HG02840 (cell line): ENCODE data around the gene PIH1D2.
A peak's percentile ranks its signal among the peaks of the same experiment; 100 is the strongest.
"Not testable (repeated sequence)": the region's sequence is repeated elsewhere in the genome, so short reads cannot be mapped to it uniquely, and the experiment has no call there.

Experiments used
- ATAC-seq: cut with Tn5 transposase; IDR thresholded peaks from one replicate; pipeline ENCODE4 v1.9.1; 2021; ENCODE audit warnings: mild to moderate bottlenecking, moderate library complexity, moderate number of reproducible peaks; ENCODE audit not compliant: unreplicated experiment, low FRiP score

Gene PIH1D2

DNA sequence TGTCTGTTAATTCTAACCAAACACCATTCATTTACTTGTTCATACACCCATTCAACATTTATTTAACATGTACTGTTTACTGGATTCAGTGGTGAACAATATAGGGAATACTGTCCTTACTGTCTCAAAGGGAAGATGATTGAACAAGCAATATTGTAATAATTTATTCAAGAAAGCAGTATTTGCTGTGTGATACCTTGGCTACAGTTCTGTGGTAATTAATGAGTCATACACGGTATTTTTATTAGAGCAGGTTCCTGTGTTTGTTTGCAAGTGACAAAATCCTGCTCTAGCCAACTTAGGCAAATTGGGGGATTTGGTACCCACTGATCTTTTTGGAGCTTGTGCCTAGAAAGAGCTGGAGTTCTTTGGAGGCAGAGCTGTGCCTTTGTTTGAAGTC, 15.7 kb downstream of the PIH1D2 start:
- ATAC-seq = no peak

DNA sequence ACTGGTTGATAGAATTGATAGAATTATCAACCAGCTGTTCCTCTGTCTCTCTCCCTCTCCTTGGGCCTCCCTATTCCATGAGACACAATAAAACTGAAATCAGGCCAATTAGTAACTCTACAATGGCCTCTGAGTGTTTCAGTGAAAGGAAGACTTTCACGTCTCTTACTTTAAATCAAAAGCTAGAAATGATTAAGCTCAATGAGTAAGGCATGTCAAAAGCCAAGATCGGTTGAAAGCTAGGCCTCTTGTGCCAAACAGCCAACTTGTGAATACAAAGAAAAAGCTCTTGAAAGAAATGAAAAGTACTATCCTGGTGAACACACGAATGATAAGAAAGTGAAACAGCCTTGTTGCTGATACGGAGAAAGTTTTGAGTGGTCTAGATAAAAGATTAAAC, 16.6 kb downstream of the PIH1D2 start:
- no peak for ATAC-seq

DNA sequence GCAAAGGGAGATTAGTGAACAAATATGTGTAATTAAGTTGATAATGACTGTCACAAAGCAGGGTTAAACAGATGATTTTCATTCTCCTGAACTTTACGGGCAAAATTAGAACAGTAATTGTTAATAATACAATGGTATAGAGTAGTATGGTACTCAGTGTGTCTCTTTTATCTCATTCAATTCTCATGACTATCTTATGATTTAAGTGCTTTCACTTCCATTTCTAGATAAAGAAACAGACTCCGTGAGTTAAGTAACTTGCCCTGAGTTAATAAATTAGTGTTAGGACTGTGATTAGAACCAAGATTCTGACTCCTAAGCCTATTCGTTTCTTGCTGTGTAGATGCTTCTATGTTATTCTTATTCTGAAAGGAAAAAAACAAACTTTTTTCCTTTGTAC, 22.0 kb downstream of the PIH1D2 start:
- ATAC-seq = no peak

DNA sequence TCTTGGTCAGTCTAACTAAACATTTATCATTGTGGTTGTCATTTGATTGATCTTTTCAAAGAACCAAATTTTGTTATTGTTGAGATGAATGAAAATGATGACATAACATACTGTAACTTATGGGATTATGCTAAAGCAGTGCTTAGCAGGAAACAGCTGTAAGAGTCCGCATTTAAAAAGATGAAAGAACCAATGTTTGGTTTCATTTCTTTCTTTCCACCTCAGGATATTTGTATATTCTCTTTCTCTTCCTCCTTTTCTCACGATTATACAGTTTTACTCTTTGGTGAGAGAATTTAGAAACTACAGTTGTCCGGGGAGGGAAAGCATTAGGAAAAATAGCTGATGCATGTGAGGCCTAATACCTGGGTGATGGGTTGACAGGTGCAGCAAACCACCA, 23.1 kb downstream of the PIH1D2 start:
- peak; percentile 78 for ATAC-seq

DNA sequence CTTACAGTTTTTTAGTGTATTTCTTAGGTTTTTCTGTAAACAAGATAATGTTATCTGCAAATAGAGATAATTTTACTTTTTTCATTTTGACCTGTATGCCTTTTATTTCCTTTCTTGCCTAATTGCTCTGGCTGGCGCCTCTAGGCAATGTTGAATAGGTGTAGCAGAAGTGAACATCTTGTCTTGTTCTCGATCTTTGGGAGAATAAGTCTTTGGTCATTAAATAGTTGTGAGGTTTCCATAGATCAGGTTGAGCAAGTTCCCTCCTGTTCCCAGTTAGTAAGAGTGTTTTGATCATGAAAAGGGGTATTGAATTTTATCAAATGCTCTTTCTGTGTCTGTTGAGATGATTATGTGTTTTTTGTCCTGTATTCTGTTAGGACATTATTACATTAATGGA, 24.0 kb downstream of the PIH1D2 start:
- ATAC-seq = no peak

DNA sequence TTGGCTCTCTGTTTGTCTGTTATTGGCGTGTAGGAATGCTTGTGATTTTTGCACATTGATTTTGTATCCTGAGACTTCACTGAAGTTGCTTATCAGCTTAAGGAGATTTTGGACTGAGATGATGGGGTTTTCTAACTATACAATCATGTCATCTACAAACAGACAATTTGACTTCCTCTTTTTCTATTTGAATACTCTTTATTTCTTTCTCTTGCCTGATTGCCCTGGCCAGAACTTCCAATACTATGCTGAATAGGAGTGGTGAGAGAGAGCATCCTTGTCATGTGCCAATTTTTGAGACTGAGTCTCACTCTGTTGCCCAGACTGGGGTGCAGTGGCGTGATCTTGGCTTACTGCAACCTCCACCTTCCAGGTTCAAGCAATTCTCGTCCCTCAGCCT, 25.6 kb downstream of the PIH1D2 start:
- ATAC-seq = not testable (repeated sequence)

DNA sequence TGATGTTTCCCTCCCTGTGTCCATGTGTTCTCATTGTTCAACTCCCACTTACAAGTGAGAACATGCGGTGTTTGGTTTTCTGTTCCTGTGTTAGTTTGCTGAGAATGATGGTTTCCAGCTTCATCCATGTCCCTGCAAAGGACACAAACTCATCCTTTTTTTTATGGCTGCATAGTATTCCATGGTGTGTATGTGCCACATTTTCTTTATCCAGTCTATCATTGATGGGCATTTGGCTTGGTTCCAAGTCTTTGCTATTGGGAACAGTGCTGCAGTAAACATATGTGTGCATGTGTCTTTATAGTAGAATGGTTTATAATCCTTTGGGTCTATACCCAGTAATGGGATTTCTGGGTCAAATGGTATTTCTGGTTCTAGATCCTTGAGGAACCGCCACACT, 27.2 kb downstream of the PIH1D2 start:
- not testable (repeated sequence) for ATAC-seq

DNA sequence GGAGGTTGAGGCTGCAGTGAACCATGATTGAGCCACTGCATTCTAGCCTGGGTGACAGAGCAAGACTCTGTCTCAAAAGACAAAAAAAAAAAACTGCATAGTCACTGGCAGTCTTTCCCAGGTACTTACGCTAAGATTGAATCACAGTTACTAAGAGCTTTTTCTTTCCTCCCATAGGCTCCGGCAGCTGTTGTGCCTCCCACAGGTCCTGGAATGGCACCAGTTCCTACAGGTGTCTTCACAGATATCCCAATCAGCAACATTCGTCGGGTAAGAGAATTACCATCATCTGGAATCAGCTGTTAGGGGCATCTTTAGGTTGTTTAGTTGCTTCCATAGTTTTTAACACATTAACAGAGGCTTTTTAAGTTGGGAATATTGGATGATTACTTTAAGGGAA, 28.9 kb downstream of the PIH1D2 start:
- no peak for ATAC-seq

DNA sequence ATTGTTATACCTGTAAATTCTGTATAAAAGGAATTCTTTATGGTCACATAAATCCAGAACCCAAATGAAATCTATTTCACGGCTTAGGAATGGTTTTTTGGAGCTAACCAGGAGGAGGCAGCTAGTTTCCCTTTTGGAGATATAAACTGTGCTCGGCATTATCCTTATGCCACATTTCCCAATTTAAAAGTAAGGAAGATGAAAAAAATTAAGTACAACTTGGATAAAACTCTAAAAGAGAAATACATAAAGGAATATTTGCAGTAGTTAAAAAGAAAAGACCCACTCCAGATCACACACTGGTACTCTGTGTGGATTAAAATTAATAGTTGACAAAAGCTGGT, 30.9 kb downstream of the PIH1D2 start:
- no peak for ATAC-seq

DNA sequence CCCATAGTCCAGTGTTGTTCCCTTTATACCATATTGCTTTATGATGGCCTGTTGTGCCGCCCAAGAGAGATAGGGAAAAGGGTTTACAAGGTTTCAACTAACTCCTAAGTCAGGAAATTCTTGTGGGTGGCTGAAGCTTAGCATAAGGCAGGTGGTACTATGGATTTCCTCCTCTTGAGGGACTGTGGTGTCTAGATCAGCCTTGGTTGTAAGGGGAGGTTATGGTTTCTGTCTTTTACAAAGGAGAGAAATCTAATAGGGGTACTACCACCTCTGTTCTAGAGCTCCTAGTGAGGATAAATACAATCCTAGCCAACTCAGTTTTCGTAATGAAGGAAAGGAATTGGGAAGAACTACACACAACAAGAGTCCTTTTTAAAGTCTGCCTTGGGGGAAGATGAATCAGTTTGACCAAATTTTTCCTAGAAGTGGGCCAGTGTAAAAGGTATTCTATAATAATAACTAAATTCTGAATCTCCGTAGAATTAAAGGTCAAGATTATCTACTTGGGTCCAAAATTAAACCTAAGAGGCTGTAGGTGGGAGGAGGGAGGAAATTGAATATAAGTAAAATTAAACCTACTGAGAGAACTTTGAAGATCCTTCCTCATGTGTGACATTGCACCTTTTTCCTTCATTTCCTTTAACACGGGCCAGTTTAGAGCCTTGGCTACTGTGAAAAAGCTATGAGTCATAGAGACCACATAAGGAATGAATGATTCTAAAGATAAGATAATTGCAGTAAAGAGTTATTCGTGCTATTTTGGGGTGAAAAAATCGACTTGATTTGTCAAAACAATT, 31.5 kb downstream of the PIH1D2 start:
- no peak for ATAC-seq

DNA sequence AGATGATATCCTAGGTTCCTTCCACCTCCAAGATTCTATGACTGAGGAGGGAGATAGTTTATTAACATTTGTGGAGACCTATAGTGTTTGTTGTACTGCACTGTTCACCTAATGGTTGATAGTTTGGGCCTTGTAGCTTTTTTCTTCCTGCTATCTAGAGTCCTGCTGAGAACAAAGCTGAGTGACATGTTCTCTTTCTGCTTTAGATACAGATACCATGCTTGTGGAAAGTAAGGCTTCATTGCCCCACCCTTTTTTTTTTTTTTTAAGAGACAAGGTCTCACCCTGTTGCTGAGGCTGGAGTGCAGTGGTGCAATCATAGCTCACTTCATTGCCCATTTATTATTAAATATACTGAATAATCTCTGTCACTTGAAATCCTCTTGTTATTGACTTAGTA, 36.3 kb downstream of the PIH1D2 start:
- ATAC-seq = no peak

DNA sequence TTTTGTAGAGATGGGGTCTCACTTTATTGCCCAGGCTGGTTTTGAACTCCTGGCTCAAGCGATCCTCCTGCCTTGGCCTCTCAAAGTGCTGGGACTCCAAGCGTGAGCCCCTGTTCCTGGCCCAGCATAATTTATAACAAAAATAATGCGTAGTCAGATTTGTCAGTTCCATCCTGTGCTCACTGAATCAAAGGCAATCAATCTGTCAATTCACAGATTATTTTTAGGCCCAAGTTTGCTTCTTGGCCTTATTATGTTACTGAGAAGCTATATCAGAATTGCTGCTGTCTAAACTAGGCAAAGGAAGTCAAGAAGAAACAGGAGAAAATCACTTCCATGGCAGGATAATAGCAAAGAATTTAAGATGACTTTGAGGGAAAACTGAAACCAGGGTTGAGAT, 39.9 kb downstream of the PIH1D2 start:
- no peak for ATAC-seq

DNA sequence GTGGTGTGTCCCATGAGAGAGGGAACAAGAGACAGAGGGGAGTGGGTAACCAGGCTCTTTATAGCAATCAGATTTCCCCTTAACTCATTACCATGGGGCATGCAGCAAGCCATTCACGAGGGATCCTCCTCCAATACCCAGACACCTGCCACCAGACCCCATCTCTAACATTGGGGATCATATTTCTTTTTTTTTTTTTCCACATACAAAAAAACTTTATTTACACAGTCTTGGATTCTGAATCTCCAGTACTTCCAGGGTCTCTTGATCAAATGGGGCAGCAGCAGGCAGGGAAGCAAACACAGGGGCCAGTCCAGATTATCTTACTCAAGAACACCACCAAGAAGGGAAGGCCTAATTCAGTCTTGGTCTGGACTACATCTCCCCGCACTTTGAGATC, 44.4 kb downstream of the PIH1D2 start:
- no peak for ATAC-seq

DNA sequence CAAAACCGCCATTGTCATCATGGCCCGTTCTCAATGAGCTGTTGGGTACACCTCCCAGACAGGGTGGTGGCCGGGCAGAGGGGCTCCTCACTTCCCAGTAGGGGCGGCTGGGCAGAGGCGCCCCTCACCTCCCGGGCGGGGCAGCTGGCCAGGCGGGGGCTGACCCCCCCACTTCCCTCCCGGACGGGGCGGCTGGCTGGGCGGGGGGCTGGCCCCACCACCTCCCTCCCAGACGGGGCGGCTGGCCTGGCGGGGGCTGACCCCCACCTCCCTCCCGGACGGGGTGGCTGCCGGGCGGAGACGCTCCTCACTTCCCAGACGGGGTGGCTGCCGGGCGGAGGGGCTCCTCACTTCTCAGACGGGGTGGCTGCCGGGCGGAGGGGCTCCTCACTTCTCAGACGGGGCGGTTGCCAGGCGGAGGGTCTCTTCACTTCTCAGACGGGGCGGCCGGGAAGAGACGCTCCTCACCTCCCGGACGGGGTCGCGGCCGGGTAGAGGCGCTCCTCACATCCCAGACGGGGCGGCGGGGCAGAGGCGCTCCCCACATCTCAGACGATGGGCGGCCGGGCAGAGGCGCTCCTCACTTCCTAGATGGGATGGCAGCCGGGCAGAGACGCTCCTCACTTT, 46.9 kb downstream of the PIH1D2 start:
- not testable (repeated sequence) for ATAC-seq

DNA sequence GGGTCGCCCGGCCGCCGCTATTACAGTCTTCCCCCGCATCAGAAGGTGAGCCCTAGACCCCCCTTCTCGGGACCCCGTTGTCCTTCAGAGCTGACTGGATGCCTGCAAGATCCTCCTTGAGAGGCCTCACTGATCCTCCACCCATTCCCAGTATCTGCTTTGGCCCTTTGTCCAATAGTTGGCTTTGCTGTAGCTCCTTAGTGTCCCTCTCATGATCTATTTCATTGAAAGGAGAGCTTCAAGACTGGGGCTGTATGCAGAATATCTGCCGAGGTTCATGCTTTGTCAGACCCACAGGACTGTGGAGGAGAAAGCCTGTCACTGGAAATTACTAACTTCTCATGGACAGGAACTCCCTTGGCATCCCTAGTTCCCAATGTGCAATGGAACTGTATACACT, 48.1 kb downstream of the PIH1D2 start:
- peak; percentile 12 for ATAC-seq

DNA sequence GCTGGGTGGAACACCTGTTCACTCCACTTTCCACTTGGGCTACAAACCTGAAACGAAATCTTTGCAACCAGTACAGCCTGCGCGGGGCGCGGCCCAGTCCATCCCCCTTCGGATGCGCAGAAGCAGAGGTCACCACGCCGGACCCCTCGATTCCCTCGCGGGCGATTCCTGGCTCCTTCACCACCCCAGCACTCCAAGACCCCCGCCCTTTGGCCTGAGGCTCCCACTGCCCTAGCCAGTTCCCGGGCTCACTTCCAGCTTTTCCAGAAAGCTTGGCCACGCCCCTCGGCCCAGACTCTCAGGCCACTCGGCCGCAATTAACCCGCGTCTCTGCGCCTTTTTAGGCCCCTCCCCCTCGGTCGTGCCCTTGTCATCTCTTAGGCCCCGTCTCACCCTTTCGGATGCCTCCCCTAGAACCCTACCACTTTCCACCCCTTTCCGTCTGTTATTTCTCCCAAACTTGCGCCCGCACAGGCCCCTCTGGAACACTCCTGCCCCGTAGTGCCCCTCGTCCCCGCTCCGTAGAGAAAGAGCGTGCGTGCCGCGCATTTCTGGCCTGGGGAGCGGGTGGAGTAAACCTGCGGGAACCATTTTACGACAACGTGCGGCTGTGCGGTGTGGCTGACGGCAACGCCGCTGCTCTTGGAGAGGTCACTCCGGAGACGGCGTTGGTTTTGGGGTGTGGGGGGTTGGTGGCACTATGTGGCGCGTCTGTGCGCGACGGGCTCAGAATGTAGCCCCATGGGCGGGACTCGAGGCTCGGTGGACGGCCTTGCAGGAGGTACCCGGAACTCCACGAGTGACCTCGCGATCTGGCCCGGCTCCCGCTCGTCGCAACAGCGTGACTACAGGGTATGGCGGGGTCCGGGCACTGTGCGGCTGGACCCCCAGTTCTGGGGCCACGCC, 48.8 kb downstream of the PIH1D2 start, which contains the start of gene DLAT:
Gene DLAT, plus strand, starts transcription at position 636 of the 906 bp plus-strand sequence. Its CDS starts 65 bp downstream, at position 701.
- peak; percentile 67 for ATAC-seq

DNA sequence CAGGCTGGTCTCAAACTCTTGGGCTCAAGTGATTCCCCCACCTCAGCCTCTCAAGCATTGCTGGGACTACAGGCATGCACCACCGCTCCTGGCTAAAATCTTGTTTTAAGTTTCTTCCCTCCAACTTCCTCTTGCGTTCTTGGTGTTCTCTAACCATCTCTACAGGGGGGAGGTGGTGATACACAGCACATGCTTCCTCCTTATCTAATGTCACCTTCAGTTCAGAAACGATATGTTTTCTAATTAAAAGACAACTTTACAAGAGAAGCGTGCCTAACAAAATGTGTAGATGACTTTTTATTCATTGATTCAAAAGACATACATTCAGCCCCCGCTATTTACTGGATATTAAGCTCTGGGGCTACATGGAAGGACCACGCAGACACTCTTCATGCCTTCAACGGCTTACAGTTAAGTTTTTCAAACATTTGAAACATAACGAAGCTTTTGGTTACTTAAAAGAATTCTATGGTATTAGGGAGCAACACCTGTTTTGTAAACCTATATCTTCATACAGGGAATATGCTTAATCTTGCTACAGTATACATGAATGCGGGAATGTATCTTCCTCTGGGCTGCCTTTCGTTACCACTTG, 49.5 kb downstream of the PIH1D2 start:
- ATAC-seq = peak; percentile 37

DNA sequence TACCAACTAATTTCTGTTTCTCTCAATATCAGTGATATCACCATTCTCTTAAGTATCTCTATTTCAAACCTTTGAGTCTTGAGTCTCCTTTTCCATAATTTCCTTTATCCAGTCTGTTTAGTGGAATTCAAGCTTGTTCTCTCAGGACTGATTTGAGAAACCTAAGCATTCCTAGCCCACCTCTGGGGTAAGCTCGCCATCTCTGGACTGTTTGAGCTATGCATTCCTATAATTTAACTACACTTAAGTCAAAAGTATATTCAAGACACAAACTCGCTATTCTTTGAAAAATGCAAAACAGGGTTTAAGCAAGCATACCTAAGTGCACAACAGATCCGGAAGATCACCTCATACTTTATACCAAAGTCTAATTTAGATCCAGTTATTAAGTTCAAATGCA, 50.7 kb downstream of the PIH1D2 start:
- ATAC-seq = no peak

DNA sequence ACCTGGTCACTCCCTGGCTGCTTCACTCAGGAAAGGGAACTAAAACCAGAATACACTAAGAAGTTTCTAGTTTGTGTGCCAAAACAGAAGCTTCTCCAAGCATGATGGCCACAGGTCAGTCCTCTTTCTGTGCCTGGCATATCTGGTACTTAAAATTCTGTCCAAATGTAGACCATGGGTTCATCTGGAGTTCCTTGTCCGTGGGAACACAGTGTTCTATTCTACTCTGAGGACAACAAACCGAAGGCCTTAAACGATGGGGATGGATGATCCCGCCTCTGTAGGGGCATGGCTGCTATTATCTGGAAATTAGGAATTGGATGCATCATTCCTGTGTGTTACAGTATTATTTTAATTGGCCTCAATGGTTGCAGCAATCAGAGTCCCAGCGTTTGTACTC, 54.8 kb downstream of the PIH1D2 start:
- ATAC-seq = no peak
